Upper lobe of left lung (tissue), 4 donors: ENCODE results near the gene ADAM30.

Source experiments
- CTCF ChIP-seq, 6 experiments: fragments of 450-650 bp in 4 of 6; fragments of 200-600 bp in 2 of 6; sonication (generic) in 2 of 6; IDR thresholded peaks; one replicate each; pipeline ENCODE4 v1.5.1; 2016 to 2019; ENCODE audit warnings: antibody characterized with exemption in 6 of 6
- EP300 ChIP-seq, 4 donors: sonication (generic); formaldehyde crosslinking; IDR thresholded peaks; one replicate each; pipeline ENCODE4 v1.5.1; 2017; ENCODE audit warnings: antibody characterized with exemption in 4 of 4, control low read depth in 2 of 4
- POLR2A ChIP-seq, 4 donors: fragments of 450-650 bp; IDR thresholded peaks; one replicate each; pipeline ENCODE4 v1.5.1; 2016 to 2017; ENCODE audit warnings: antibody characterized with exemption in 4 of 4, mild to moderate bottlenecking in 2 of 4
- POLR2AphosphoS5 ChIP-seq, 2 donors: sonication (generic); formaldehyde crosslinking; IDR thresholded peaks; one replicate each; pipeline ENCODE4 v1.5.1; 2017; ENCODE audit warnings: antibody characterized with exemption in 2 of 2

DNA sequence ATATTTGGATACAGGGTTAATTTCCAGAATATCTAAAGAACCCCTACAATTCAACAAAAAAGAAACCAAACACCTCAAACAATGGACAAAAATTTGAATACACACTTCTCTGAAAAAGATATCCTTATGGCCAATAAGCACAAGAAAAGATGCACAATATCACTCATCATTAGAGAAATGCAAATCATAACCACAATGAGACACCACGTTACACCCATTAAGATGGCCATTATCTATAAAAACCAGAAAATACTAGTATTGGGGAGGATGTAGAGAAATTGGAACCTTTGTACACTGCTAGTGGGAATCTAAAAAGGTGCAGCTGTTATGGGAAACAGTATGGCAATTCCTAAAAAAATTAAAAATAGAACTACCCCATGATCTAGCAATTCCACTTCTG is 4.9 kb downstream of the ADAM30 start:
- TF ChIP-seq CTCF (IDR thresholded peaks at IDR 0.05) (no peak), POLR2AphosphoS5 (IDR thresholded peaks at IDR 0.05) (no peak), POLR2A (IDR thresholded peaks at IDR 0.05) (no peak), EP300 (IDR thresholded peaks at IDR 0.05) (no peak)
